Measurements from ENCODE around the gene TJP2.

TJP2 gene

GRCh38 chr9:69237702-69238295 is 63.7 kb downstream of the TJP2 start:
- DNase-seq = no peak

GRCh38 chr9:69243116-69243515 is 69.0 kb downstream of the TJP2 start:
- DNase-seq = no peak

- DNase-seq = no peak
Measured at GRCh38 chr9:69246629-69247028, 72.6 kb downstream of the TJP2 start.

- DNase-seq = no peak
Measured at GRCh38 chr9:69248005-69248404, 73.9 kb downstream of the TJP2 start.

DNA sequence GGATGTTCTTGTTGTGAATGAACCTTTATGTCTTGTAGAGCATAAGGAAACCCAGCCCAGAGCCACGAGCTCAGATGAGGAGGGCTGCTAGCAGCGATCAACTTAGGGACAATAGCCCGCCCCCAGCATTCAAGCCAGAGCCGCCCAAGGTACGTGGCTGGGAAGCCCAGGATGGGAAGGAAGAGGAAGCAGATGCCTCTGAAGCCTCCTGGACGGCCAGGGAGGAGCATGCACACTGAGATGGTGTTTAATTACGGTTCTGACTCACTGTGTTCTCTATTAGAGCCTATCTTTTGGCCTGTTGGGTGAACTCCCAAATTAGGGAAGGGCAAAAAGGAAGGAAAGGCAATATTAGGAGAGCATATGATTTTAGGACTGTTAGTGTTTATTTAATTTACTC is 75.3 kb downstream of the TJP2 start:
- DNase-seq = no peak

- DNase-seq = no peak
Measured at GRCh38 chr9:69250681-69251080, 76.6 kb downstream of the TJP2 start.

GRCh38 chr9:69252436-69252835 is 78.4 kb downstream of the TJP2 start:
- DNase-seq = no peak

GRCh38 chr9:69253057-69253456 is 79.0 kb downstream of the TJP2 start:
- no peak for DNase-seq

DNA sequence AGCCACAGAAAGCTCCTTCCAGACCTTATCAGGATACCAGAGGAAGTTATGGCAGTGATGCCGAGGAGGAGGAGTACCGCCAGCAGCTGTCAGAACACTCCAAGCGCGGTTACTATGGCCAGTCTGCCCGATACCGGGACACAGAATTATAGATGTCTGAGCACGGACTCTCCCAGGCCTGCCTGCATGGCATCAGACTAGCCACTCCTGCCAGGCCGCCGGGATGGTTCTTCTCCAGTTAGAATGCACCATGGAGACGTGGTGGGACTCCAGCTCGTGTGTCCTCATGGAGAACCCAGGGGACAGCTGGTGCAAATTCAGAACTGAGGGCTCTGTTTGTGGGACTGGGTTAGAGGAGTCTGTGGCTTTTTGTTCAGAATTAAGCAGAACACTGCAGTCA is 80.1 kb downstream of the TJP2 start:
- no peak for DNase-seq

DNA sequence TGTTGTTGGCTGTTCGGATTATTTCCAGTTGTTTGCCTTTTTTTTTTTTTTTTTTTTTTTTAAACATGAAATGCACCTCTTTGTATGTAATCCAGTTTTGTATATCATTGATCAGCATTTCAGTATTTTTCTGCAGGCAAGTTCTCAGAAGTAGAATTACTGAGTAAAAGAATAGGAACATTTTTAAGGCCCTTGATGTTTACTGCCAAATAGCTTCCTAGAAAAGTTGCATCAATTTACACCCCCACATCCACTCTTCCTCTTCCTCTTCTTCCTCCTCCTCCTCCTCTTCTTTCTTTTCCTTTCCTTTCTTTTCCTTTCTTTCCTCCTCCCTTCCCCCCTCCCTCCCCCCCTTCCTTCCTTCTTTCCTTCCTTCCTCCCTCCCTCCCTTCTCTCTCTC is 81.5 kb downstream of the TJP2 start:
- DNase-seq = no peak

- DNase-seq = no peak
Measured at GRCh38 chr9:69258551-69258950, 84.5 kb downstream of the TJP2 start.

GRCh38 chr9:69260161-69260560 is 86.1 kb downstream of the TJP2 start:
- no peak for DNase-seq

GRCh38 chr9:69261636-69262035 is 87.6 kb downstream of the TJP2 start:
- DNase-seq = no peak

GRCh38 chr9:69264526-69264925 is 90.4 kb downstream of the TJP2 start:
- DNase-seq = no peak

- no peak for DNase-seq
Measured at GRCh38 chr9:69265891-69266290, 91.8 kb downstream of the TJP2 start.

DNA sequence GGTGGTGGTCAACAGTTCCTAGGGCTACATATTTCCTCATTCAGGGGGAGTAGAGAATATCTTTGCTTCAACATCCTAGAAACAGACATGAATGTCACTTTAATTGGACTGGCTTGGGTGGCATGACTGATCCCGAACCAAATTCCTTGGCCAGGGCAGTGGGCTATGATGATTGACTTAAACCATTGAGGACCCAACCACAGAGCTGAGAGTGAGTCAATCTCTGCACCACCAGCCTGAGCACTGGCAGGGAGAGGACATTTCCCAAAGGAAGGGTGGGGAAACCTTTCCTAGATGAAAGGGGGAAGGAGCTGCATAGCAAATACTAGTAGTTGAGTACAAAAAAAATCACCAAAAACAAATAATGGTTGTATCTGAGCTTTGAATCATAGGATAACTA is 98.1 kb downstream of the TJP2 start:
- no peak for DNase-seq

DNA sequence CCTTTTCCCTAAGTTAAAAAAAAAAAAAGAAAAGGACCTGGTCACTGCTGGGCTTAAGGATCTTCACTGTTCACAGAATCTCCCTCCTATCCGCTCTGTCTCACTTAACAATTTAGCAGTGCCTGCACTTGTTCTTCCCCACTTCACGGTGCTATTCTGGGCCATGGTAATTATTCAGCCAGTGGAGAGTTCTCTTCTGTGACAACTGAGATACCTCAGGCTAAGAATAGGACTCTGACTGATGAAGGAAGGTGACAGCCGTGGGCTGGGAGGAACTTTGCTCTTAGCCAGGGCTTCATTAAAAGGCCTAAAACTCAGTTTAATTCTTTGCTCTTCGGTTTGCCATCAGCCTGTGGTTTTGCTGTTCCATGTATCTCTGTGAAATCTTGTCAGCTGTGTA is 99.1 kb downstream of the TJP2 start:
- DNase-seq = no peak

DNA sequence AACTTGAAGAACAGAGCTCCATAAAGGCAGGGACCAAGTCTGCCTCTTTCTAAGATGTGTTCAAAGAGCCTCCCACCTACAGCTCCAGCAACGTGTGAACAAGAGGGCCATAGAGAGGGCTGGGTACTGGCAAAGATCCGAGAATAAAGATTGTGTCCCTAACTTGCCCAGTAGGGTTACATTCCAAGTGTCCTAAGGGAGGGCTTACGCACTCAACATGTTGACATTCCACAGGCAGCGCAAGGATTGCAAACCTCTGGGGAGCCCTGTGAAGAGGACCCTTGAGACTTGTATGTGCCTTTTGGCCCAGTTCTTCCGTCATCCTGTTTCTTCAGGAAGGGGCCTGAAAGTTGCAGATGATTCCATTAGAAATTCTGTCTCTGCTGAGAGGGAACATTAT is 102.7 kb downstream of the TJP2 start:
- DNase-seq = no peak

GRCh38 chr9:69279084-69279731 is 105.1 kb downstream of the TJP2 start:
- DNase-seq = no peak

GRCh38 chr9:69279733-69280132 is 105.7 kb downstream of the TJP2 start:
- no peak for DNase-seq

- DNase-seq = no peak
Measured at GRCh38 chr9:69283003-69283402, 108.9 kb downstream of the TJP2 start.

- no peak for DNase-seq
Measured at GRCh38 chr9:69292078-69292477, 118.0 kb downstream of the TJP2 start.

- no peak for DNase-seq
Measured at GRCh38 chr9:69293156-69293555, 119.1 kb downstream of the TJP2 start.

- DNase-seq = no peak
Measured at GRCh38 chr9:69295872-69296552, 121.9 kb downstream of the TJP2 start.
